ENCODE measurements around the gene S100A5.

Gene S100A5

DNA sequence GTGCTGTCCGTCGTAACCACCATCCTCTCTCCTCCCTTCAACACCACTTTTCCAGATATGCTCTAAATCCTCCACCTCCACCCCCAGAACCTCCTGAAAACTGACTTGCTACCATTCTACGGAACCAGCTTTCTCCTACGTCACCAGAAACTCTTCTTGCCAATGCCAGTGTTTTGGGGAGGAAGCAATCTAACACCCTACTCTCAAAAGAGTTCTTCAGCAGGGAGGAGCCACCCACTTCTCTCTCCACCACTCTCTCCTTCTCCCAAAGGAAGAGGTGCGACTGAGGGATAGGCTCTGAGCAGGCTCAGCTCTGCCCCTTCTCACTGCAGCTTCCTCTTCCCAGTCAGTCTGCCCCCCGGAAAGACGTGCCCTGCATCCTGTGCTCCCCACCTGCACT is 31.0 kb upstream of the S100A5 start:
- TF ChIP-seq, protein P1, sequence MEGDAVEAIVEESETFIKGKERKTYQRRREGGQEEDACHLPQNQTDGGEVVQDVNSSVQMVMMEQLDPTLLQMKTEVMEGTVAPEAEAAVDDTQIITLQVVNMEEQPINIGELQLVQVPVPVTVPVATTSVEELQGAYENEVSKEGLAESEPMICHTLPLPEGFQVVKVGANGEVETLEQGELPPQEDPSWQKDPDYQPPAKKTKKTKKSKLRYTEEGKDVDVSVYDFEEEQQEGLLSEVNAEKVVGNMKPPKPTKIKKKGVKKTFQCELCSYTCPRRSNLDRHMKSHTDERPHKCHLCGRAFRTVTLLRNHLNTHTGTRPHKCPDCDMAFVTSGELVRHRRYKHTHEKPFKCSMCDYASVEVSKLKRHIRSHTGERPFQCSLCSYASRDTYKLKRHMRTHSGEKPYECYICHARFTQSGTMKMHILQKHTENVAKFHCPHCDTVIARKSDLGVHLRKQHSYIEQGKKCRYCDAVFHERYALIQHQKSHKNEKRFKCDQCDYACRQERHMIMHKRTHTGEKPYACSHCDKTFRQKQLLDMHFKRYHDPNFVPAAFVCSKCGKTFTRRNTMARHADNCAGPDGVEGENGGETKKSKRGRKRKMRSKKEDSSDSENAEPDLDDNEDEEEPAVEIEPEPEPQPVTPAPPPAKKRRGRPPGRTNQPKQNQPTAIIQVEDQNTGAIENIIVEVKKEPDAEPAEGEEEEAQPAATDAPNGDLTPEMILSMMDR (IDR thresholded peaks at IDR 0.05; ENCODE audit: low read length, missing control alignments): no peak
- DNase-seq (ENCODE audit: low read depth): no peak

DNA sequence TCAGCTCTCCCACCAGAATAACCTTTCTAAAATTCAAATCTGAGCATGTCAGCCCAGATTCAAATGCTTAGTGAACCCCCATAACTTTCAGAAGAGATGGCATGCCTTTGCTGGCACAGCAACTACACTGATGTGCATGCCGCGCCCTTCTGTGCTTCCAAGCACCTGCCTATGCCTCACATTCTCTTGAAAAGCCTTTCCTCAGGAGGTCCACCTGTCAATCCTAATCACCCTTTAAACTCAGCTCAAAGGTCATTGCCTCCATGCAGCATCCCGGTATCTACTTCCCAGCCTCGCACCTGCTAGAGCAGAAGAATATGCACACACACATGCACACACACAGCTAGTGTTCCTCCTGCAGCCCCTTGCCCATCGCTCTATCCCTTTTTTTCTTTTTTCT is 30.1 kb upstream of the S100A5 start:
- no peak for DNase-seq (ENCODE audit: low read depth)
- TF ChIP-seq, protein P1 (IDR thresholded peaks at IDR 0.05; ENCODE audit: low read length, missing control alignments): no peak
- H3K4me3 ChIP-seq (replicated peaks; ENCODE audit: low read depth, low read length): no peak overlapping the region

More for the DNA sequence above, 31.0 kb upstream of the S100A5 start:
- no peak overlapping the region for H3K4me3 ChIP-seq (replicated peaks; ENCODE audit: low read depth, low read length)

DNA sequence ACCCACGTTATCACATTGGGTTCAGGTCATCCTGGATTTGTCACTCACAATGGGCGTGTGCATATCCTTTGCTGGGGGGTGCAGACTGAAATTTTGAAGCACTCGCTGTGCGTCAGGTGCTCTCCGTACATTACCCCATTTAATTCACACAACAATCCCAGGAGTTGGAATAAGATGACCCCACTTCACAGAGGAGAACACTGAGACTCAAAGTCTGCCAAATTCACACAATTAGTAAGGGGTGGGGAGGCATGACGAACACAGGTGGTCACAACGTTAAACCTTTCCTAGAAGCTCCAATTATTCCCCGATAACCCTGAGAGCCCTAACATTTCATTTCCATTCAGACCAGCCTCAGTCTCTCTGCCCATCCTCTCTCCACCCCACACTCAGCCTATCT is 28.7 kb upstream of the S100A5 start:
- TF ChIP-seq, protein P1 (IDR thresholded peaks at IDR 0.05; ENCODE audit: low read length, missing control alignments): no peak
- H3K4me3 ChIP-seq (replicated peaks; ENCODE audit: low read depth, low read length): no peak overlapping the region
- no peak for DNase-seq (ENCODE audit: low read depth)

DNA sequence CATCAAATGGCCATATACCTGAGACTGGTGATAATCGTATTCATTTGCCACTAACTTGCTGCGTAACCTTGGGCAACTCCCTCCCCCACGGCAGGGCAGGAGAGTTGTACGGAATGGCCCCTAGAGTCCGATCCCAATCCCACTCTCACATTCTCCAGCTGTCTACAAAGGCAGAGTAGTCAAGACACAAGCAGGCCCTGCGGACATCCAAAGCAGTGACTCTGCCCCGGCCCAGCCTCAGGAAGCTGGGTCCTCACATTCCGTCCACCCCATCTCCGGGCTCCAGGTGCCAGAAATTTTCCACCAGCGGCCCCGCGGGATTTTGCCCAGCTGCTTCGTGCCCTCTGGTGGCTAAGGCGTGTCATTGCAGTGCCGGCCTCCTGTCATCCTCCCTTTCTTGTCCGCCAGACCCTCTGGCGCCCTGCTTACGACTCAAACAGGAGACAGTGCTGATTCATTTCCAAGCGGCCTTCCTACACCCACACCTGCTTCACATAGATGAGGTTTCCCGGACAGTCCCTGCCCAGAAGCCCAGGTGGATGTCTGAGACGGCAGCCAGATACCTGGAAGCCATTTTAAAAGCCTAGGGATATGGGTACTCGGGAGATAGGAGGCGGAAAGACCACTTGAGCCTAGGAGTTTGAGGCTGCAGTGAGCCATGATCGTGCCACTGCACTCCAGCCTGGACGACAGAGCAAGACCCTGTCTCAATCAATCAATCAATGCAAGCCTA is 27.8 kb upstream of the S100A5 start:
- DNase-seq (ENCODE audit: low read depth): peak; percentile 89
- TF ChIP-seq, protein P1 (IDR thresholded peaks at IDR 0.05; ENCODE audit: low read length, missing control alignments): peak; percentile 98
- no peak overlapping the region for H3K4me3 ChIP-seq (replicated peaks; ENCODE audit: low read depth, low read length)

DNA sequence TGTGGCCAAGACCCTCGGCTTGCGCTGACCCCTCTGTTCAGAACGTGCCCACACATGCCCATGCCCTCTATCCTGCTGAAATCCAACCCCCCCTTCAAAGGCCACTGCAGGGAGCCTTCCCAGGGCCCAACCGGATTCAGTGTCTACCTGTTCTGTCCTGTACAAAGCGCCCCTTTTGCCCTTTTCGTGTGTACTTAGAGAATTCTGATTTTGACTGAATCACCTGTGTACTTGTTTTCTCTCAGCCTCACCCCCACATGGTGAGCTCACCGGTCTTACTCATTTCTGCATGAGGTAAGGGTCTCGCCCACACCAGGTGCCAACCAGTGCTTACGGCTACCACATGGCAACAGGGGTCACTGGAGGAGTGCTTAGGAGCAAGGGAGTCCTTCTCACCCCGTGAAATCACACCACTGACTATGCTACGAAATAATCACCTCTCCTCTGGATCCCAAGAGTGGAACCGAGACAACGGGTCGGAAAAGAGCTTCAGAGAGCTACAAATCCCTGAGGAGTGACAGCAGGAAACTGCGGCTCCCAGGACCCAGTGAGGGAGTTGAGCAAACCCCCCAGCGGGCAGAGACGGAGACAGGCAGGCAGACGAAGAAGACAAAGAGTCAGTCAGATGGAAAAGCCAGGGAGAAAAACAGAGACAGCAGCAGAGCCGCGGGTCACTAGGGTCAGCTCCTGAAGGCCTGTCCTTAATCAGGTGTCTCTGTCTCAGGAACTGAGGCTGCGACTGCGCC is 27.1 kb upstream of the S100A5 start:
- DNase-seq (ENCODE audit: low read depth): no peak
- TF ChIP-seq, protein P1 (IDR thresholded peaks at IDR 0.05; ENCODE audit: low read length, missing control alignments): no peak
- H3K4me3 ChIP-seq (replicated peaks; ENCODE audit: low read depth, low read length): no peak overlapping the region

DNA sequence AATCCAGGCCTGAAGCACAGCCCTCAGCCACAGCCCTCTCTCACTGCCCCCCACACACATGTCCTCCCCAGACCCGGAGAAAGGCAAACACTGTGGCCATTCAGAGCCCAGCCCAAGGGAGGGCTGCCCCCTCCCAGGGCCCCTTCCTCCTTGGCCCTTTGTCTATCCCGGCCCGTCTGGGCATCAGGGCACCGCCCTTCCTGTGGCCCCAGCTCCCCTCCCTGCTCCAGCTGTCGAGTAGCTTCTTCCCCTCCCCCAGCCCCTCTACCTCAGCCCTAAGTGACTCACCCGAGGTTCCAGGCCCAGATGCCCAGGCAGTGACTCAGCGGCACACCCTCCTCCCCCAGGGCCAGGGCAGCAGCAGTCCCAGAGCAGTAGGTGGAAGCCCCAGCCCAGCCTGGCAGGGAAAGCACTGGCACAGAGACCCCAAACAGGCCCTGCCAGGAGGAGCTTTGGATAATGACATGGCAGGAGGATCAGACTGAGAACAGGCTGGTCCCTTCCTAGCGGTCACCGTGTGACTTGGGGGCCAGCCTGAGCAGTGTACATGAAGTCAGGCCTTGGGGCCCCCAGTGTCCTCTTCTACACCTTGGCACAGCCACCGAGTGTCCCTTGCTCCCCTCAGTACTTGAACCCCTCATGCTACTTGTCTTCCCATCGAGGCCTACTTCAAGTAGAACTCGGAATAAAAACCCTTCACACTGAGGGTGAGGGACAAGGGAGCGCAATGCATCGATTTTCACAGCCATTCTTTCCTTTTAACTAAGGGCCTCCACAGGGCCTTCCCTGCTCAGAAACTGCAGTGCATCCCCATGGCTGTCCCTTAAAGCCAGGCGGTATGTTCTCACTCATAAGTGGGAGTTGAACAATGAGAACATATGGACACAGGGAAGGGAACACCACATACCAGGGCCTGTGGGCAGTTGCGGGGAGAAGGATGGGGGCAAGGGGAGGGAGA is 26.0 kb upstream of the S100A5 start:
- H3K4me3 ChIP-seq (replicated peaks; ENCODE audit: low read depth, low read length): no peak overlapping the region
- DNase-seq (ENCODE audit: low read depth): peak; percentile 98
- TF ChIP-seq, protein P1 (IDR thresholded peaks at IDR 0.05; ENCODE audit: low read length, missing control alignments): no peak

All from fibroblast of pulmonary artery (primary cell).